HL-60 (cell line): Measurements from ENCODE around the gene VDAC2.
"Not testable (repeated sequence)": the region's sequence is repeated elsewhere in the genome, so short reads cannot be mapped to it uniquely, and the experiment has no call there.

Experiments used
- DNase-seq, 2 experiments: peaks; one replicate each; pipeline ENCODE4 v3.0.0-alpha.2; 2010 to 2020; ENCODE audit warnings: low read depth in 1 of 2, low spot score in 1 of 2
- H3K27ac ChIP-seq: fragments of 250-450 bp; sonication (Bioruptor Pico); replicated peaks from 2 replicates; pipeline ENCODE4 v1.5.1; 2020; ENCODE audit warnings: mild to moderate bottlenecking, moderate library complexity
- H3K27me3 ChIP-seq: fragments of 250-450 bp; sonication (Bioruptor Pico); 2 replicates; pipeline ENCODE4 v1.5.1; 2021; ENCODE audit warnings: mild to moderate bottlenecking, moderate library complexity; ENCODE audit not compliant: insufficient read depth, poor library complexity, severe bottlenecking
- H3K4me3 ChIP-seq: replicated peaks from 2 replicates; pipeline ENCODE4 v1.5.1; 2011; ENCODE audit warnings: mild to moderate bottlenecking, control low read depth, low read length; ENCODE audit not compliant: insufficient read depth
- GABPA ChIP-seq: IDR thresholded peaks from 2 replicates; pipeline ENCODE4 v1.6.1; 2012; ENCODE audit warnings: low read depth
- POLR2AphosphoS5 ChIP-seq: IDR thresholded peaks from 2 replicates; pipeline ENCODE4 v1.6.1; 2012; ENCODE audit warnings: low read depth
- SPI1 ChIP-seq: IDR thresholded peaks from 2 replicates; pipeline ENCODE4 v1.6.1; 2012; ENCODE audit warnings: low read depth, mild to moderate bottlenecking, borderline replicate concordance
- TF ChIP-seq, protein P1 (sequence below): IDR thresholded peaks from 2 replicates; pipeline ENCODE4 v1.6.1; 2012; ENCODE audit warnings: low read depth; ENCODE audit not compliant: insufficient replicate concordance
- TF ChIP-seq, protein P2 (sequence below): IDR thresholded peaks from one replicate; pipeline ENCODE4 v1.5.1; 2011; ENCODE audit warnings: low read length, control low read depth, inconsistent platforms; ENCODE audit not compliant: insufficient read depth

VDAC2 gene

DNA sequence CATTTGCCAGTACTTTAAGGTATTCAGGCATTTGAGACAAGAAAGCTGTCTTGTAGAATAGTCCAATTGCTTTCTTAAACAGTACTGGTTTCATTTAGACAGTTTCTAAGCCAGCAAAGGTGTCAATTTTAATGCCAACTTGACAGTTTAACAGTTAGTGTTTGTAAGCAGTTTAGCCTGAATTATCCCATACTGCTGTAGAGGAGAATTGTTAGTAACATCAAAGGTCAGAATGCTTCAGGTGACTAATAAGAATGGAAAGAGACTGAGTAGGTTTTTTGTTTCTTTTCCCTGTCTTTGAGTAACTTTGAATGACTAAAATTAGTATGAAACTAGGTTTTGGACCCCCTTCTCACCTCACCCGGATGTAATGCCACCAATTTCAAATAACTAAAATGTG, 29.5 kb upstream of the VDAC2 start:
- H3K27ac ChIP-seq, result no peak overlapping the region
- TF ChIP-seq, protein P1, sequence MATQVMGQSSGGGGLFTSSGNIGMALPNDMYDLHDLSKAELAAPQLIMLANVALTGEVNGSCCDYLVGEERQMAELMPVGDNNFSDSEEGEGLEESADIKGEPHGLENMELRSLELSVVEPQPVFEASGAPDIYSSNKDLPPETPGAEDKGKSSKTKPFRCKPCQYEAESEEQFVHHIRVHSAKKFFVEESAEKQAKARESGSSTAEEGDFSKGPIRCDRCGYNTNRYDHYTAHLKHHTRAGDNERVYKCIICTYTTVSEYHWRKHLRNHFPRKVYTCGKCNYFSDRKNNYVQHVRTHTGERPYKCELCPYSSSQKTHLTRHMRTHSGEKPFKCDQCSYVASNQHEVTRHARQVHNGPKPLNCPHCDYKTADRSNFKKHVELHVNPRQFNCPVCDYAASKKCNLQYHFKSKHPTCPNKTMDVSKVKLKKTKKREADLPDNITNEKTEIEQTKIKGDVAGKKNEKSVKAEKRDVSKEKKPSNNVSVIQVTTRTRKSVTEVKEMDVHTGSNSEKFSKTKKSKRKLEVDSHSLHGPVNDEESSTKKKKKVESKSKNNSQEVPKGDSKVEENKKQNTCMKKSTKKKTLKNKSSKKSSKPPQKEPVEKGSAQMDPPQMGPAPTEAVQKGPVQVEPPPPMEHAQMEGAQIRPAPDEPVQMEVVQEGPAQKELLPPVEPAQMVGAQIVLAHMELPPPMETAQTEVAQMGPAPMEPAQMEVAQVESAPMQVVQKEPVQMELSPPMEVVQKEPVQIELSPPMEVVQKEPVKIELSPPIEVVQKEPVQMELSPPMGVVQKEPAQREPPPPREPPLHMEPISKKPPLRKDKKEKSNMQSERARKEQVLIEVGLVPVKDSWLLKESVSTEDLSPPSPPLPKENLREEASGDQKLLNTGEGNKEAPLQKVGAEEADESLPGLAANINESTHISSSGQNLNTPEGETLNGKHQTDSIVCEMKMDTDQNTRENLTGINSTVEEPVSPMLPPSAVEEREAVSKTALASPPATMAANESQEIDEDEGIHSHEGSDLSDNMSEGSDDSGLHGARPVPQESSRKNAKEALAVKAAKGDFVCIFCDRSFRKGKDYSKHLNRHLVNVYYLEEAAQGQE, result no peak
- no peak for TF ChIP-seq POLR2AphosphoS5
- no peak for TF ChIP-seq GABPA
- TF ChIP-seq SPI1, result no peak
- TF ChIP-seq, protein P2, sequence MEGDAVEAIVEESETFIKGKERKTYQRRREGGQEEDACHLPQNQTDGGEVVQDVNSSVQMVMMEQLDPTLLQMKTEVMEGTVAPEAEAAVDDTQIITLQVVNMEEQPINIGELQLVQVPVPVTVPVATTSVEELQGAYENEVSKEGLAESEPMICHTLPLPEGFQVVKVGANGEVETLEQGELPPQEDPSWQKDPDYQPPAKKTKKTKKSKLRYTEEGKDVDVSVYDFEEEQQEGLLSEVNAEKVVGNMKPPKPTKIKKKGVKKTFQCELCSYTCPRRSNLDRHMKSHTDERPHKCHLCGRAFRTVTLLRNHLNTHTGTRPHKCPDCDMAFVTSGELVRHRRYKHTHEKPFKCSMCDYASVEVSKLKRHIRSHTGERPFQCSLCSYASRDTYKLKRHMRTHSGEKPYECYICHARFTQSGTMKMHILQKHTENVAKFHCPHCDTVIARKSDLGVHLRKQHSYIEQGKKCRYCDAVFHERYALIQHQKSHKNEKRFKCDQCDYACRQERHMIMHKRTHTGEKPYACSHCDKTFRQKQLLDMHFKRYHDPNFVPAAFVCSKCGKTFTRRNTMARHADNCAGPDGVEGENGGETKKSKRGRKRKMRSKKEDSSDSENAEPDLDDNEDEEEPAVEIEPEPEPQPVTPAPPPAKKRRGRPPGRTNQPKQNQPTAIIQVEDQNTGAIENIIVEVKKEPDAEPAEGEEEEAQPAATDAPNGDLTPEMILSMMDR, result no peak
- no peak overlapping the region for H3K4me3 ChIP-seq
- H3K27me3 ChIP-seq, result no peaks in the 10 kb centered on the region
- DNase-seq, result no peak

DNA sequence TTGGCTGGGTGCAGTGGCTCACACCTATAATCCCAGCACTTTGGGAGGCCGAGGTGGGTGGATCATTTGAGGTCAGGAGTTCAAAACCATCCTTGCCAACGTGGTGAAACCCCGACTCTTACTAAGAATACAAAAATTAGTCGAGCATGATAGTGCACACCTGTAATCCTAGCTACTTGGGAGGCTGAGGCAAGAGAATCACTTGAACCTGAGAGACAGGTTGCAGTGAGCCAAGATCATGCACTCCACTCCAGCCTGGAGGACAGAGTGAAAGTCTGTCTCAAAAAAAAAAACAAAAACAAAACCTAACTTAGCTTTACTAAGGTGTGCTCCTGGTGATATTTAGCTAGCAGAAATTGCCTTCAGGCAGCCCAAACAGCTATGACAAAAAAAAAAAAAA, 24.3 kb upstream of the VDAC2 start:
- no peak overlapping the region for H3K27ac ChIP-seq
- DNase-seq, result no peak
- TF ChIP-seq SPI1 (no peak), POLR2AphosphoS5 (no peak), GABPA (no peak)
- TF ChIP-seq, protein P2, result no peak
- TF ChIP-seq, protein P1, result no peak

DNA sequence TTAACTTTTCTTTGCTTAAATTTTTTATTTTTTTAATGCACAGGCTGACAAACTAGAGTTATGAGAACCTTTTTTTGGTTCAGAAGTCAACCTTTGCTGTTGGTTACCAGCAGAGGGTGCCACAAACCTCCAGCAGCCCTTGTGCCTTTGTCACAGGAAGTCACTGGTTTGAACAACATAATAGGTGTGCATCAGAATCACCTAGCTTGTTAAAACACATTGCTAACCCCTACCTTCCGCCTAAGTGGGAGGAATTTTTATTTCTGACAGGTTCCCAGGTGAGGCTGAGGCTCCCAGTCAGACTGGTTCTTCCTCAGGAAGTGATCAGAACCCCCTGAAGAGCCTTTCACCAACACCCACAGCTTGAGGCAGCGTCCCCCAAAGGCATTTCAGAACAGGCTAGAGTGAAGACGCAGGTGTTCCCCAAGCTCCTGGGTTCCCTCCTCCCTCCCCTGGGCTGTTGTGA, 22.6 kb upstream of the VDAC2 start:
- Histone ChIP-seq H3K27ac (no peak overlapping the region), H3K27me3 (no peaks in the 10 kb centered on the region), H3K4me3 (no peak overlapping the region)
- TF ChIP-seq, protein P1, result no peak
- TF ChIP-seq, protein P2, result peak; percentile 66
- peak in 1 of 2 experiments; percentile 60 for DNase-seq

More for the DNA sequence above, 24.3 kb upstream of the VDAC2 start:
- Histone ChIP-seq H3K27me3 (no peaks in the 10 kb centered on the region), H3K4me3 (no peak overlapping the region)

DNA sequence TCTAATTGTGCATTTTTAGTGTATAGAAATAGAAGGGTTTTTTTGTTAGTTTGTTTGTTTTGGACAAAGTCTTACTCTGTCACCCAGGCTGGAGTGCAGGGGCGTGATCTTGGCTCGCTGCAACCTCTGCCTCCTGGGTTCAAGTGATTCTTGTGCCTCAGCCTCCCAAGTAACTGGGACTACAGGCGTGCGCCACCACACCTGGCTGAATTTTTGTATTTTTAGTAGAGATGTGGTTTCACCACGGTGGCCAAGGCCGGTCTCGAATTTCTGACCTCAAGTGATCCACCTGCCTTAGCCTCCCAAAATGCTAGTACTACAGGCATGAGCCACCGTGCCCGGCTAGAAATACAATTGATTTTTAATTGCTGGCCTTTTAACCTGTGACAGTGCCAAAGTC, 22.1 kb upstream of the VDAC2 start:
- DNase-seq, H3K27ac ChIP-seq, H3K4me3 ChIP-seq, H3K27me3 ChIP-seq: not testable (repeated sequence)
